GM18511 (cell line): Measurements from ENCODE around the gene CXCL8.

Experiments used
- ATAC-seq: cut with Tn5 transposase; IDR thresholded peaks from one replicate; pipeline ENCODE4 v1.9.1; 2021; ENCODE audit warnings: mild to moderate bottlenecking, moderate library complexity; ENCODE audit not compliant: unreplicated experiment

CXCL8 gene

GRCh38 chr4:73718375-73719373 is 21.7 kb upstream of the CXCL8 start:
- peak; percentile 95 for ATAC-seq

- ATAC-seq = no peak
These were observed 18.9 kb upstream of the CXCL8 start for GRCh38 chr4:73721435-73721834.

DNA sequence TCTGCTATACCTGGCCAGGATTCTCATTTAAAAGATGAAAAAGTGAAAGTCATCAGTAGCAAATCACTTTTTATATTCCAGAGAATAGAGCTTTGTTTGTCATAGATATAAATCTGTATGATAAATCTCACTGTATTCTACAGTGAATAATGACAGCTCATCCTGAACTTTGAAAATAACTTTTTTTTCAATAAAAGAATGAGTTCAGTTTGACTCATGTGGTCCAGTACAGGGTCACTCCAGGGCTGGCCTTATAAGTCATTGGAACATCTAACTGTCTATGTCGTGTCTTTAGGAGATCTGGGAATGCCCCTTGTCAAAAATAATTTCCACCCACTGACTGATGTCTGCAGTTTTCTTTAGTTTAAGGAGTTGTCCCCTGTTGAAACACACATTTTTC is 18.5 kb upstream of the CXCL8 start:
- no peak for ATAC-seq

GRCh38 chr4:73723023-73723422 is 17.3 kb upstream of the CXCL8 start:
- ATAC-seq = no peak

DNA sequence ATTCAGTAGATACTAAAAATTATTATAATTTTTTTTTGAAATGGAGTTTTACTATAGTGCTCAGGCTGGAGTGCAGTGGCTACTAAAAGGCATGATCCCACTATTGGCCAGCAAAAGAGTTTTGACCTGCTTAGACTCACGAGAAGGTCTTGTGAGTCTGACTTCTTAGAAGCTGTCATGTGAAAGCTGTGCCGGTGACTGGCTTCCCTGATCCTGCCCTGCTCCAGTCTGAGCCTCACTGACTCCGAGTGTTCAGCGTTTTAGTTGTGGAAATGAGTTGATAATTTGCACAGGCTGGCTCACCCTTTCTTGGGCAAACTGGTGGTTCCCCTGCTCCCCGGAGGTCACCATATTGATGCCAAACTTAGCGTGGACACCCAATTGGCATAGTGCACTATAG is 16.4 kb upstream of the CXCL8 start:
- ATAC-seq = no peak

- ATAC-seq = no peak
These were observed 14.9 kb upstream of the CXCL8 start for GRCh38 chr4:73725510-73725909.

DNA sequence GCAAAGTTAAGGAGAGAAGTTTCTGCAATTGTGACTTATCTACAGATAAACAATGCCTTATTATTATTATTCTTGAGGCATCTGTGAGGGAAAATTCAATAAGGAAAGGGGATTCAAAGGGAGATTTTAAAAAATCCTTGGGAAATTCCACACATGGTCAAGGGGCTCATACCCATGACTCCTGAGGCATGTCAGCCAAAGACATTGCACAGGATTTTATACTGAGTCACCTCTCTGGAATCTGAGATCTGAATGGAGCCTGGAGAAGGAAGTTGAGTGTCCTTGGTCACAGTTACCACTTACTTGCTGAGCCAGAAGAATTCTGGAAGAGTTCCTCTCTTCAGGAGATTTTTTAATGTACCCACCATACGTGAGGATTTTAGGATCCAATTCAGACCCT is 14.4 kb upstream of the CXCL8 start:
- no peak for ATAC-seq

DNA sequence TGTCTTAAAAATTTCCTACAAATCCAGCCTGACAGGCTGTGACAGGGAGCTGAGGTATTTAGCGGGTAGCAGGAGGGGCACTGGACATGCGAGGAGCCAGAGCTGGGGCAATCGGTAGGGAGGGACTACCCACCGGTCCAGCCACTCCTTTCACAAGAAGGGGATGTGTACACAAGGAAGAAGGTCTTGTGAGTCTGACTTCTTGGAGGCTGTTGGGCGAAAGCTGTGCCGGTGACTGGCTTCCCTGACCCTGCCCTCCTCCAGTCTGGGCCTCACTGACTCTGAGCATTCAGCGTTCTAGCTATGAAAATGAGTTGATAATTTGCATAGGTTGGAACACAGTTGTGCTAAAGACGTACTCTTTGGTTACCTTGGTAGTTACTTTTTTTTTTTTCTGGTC is 12.7 kb upstream of the CXCL8 start:
- peak; percentile 65 for ATAC-seq

DNA sequence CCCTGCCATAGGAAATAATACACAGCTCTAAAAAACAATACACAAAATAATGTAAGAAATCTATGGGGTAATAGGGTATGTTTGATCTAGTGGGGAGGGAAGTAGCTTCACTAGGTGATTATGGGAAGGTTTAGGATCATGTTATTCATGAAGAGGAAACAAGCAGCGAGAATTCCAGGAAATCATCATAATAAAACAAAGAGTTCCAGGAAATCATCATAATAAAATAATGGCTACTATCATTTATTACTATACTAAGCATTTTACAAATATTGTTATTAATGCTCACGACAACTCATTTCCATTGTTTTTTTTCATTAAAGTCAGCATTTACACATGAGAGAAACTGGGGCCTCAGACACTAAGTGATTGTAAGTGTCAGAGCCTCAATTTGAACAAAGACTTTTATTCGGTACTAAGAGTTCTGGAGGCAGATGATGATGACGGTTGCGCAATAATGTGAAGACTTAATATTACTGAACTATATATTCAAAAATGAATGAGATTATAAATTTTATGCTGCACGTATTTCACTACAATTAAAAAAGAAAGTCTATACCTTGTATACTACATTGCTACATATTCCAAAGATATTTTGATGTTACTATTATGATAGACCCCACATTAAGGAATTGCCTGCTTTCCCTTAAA is 12.2 kb upstream of the CXCL8 start:
- ATAC-seq = no peak

GRCh38 chr4:73729534-73730165 is 10.7 kb upstream of the CXCL8 start:
- peak; percentile 53 for ATAC-seq

- ATAC-seq = no peak
These were observed 10.1 kb upstream of the CXCL8 start for GRCh38 chr4:73730292-73730691.

DNA sequence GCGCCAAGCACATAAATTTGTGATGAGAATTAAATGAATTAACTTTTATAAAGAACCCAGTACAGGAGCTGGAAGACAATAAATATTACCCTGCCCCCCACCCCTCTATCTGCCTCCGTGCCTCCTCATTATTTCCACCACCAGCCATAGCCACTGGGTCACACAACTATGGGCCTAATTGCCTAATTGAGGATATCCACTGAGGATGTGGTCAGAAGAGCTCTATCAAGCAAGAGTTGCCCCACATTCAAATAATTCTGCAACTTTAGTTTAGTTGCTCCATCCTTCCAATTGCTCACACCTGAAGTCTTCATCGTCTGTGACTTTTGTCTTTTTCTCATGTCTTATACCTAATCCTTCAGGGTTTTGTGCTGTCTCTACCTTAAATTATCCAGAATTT is 9.5 kb upstream of the CXCL8 start:
- ATAC-seq = no peak

GRCh38 chr4:73731968-73732610 is 8.3 kb upstream of the CXCL8 start:
- no peak for ATAC-seq

DNA sequence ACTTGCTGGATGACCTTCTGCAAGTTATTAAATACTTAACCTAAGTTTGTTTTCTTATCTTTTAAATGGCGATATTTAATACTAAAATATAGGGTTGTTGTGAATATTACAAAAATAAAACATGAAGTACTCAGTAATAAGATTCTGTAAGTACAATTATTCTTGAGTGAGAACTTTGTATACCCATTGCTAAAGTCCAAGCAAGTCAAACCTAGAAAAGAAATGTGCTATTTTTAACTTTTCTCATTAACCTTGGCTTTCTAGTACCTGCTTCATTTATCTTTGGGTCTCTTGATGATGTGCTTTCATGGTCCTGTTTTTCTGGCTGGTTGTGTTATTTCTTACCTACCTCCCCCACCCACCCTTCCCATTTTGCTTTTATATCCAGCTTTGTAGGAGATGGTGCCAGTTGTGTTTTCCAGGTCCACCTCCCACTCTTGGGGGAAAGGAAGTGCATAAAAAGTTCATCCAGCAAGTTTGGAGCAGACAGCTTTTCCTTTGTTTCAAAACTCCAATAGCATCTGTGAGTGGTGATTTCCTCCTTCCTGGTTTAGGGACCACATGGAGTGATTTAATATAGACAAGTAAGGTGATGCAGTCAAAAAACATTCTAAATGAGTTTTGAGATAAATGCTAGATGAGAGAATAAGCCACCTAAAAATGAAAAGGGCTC is 7.5 kb upstream of the CXCL8 start:
- no peak for ATAC-seq

GRCh38 chr4:73734530-73735001 is 5.8 kb upstream of the CXCL8 start:
- ATAC-seq = no peak

- ATAC-seq = peak; percentile 85
These were observed 5.1 kb upstream of the CXCL8 start for GRCh38 chr4:73735231-73735630.

DNA sequence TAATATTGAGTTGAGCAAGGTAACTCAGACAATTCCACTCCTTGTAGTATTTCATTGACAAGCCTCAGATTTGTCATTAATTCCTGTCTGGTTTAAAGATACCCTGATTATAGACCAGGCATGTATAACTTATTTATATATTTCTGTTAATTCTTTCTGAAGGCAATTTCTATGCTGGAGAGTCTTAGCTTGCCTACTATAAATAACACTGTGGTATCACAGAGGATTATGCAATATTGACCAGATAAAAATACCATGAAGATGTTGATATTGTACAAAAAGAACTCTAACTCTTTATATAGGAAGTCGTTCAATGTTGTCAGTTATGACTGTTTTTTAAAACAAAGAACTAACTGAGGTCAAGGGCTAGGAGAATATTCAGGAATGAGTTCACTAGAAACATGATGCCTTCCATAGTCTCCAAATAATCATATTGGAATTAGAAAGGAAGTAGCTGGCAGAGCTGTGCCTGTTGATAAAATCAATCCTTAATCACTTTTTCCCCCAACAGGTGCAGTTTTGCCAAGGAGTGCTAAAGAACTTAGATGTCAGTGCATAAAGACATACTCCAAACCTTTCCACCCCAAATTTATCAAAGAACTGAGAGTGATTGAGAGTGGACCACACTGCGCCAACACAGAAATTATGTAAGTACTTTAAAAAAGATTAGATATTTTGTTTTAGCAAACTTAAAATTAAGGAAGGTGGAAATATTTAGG is 821 bp downstream of the CXCL8 start:
- ATAC-seq = peak; percentile 21

- ATAC-seq = no peak
These were observed 1.6 kb downstream of the CXCL8 start for GRCh38 chr4:73741750-73742489.

DNA sequence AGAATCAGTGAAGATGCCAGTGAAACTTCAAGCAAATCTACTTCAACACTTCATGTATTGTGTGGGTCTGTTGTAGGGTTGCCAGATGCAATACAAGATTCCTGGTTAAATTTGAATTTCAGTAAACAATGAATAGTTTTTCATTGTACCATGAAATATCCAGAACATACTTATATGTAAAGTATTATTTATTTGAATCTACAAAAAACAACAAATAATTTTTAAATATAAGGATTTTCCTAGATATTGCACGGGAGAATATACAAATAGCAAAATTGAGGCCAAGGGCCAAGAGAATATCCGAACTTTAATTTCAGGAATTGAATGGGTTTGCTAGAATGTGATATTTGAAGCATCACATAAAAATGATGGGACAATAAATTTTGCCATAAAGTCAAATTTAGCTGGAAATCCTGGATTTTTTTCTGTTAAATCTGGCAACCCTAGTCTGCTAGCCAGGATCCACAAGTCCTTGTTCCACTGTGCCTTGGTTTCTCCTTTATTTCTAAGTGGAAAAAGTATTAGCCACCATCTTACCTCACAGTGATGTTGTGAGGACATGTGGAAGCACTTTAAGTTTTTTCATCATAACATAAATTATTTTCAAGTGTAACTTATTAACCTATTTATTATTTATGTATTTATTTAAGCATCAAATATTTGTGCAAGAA is 2.3 kb downstream of the CXCL8 start:
- no peak for ATAC-seq
